Neural crest cell (in vitro differentiated cells): ENCODE measurements around the gene SPTLC3. TPM values are rescaled to one million over a fixed set of nuclear protein-coding genes. Genes with fewer than 3 reads are reported as not detected.

Source experiments
- DNase-seq: peaks from one replicate; pipeline ENCODE4 v3.0.0; 2021; ENCODE audit warnings: low read depth, mixed read lengths, low spot score
- H3K27ac Mint-ChIP-seq: one replicate; pipeline ENCODE4 v1.8.0; 2021; ENCODE audit warnings: mild to moderate bottlenecking, mixed read lengths; ENCODE audit not compliant: unreplicated experiment
- H3K27me3 Mint-ChIP-seq: 2 replicates; pipeline ENCODE4 v1.8.0; 2021; ENCODE audit warnings: low read depth, mild to moderate bottlenecking, mixed read lengths
- H3K36me3 Mint-ChIP-seq: 2 replicates; pipeline ENCODE4 v1.8.0; 2021; ENCODE audit warnings: low read depth, mild to moderate bottlenecking, mixed read lengths
- H3K4me1 Mint-ChIP-seq: 2 replicates; pipeline ENCODE4 v1.8.0; 2021; ENCODE audit warnings: mixed read lengths
- H3K4me3 Mint-ChIP-seq: one replicate; pipeline ENCODE4 v1.8.0; 2021; ENCODE audit warnings: mild to moderate bottlenecking, mixed read lengths
- H3K9me3 Mint-ChIP-seq: 2 replicates; pipeline ENCODE4 v1.8.0; 2021; ENCODE audit warnings: mixed read lengths
- total RNA-seq: library from RNA; stranded (reverse); gene quantifications from 2 replicates; pipeline ENCODE4 v1.2.1, GENCODE V29; 2021
- TF ChIP-seq, protein P1 (sequence below): fragments of 200-600 bp; sonication (generic); conservative IDR thresholded peaks from 2 replicates; pipeline ENCODE4 v1.5.0; 2021; ENCODE audit warnings: antibody characterized with exemption, mild to moderate bottlenecking

The SPTLC3 gene
- total RNA-seq, 1 donor from 2014 or later = 0.33 TPM

DNA sequence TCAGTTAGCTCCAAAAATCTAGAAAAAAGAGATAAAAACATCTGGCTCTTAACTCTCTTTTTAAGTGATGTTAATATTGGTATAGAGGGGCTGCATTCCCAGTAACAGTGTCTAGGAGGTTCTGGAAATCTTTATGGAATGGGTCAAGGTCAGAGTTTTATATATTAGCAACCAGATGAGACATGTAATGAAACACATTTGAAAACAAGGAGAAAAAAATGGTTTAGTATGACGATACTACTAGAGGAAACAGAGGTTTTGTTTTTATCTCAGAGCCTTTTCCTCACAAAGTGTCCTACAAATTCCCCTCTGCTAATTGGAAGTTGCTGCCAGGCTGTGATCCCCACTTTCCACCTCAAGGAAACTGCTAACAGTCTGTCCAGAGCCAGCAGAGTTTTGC lies 111.7 kb downstream of the SPTLC3 start:
- Mint-ChIP-seq H3K9me3 (no peaks in the 10 kb centered on the region), H3K4me3 (no peak overlapping the region), H3K4me1 (peaks cover 5% of the 10 kb centered on the region)

DNA sequence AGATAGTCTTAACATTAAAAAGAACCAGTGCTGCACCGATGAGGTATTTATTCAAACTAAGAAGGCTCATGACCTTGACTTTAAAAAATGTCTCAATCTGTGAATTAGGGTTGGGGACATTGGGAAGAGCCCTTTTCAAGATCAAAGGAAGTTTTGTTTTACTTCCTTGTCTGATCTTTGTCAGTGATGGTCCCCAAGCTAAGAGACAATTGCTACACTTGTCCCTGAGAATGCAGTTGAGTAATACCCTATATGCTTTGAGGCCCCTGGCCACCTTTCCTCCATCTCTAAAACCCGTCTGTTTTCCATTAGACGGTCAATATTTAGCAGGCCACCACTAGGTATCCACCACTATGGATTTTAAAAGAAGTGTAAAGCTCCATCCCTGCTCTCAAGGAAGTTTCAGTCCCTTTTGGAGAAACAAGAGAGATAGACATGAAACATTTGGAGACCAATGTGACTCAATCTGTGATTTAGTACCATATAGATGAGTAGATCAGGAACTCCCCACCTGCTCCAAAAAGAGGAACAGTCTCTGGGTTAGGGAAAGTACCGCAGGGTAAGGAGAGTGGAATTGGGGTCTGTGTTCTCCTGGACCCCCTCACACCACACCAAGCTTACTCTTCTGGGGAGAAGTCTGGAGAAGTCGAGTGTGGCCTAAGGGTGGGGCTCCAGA lies 113.2 kb downstream of the SPTLC3 start:
- Mint-ChIP-seq H3K27ac (no peak overlapping the region), H3K9me3 (peaks cover 2% of the 10 kb centered on the region), H3K4me1 (peaks cover 5% of the 10 kb centered on the region), H3K27me3 (no peaks in the 10 kb centered on the region), H3K36me3 (no peaks in the 10 kb centered on the region), H3K4me3 (no peak overlapping the region)
- DNase-seq = no peak
- TF ChIP-seq, protein P1, sequence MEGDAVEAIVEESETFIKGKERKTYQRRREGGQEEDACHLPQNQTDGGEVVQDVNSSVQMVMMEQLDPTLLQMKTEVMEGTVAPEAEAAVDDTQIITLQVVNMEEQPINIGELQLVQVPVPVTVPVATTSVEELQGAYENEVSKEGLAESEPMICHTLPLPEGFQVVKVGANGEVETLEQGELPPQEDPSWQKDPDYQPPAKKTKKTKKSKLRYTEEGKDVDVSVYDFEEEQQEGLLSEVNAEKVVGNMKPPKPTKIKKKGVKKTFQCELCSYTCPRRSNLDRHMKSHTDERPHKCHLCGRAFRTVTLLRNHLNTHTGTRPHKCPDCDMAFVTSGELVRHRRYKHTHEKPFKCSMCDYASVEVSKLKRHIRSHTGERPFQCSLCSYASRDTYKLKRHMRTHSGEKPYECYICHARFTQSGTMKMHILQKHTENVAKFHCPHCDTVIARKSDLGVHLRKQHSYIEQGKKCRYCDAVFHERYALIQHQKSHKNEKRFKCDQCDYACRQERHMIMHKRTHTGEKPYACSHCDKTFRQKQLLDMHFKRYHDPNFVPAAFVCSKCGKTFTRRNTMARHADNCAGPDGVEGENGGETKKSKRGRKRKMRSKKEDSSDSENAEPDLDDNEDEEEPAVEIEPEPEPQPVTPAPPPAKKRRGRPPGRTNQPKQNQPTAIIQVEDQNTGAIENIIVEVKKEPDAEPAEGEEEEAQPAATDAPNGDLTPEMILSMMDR = no peak

More for the DNA sequence above, 111.7 kb downstream of the SPTLC3 start:
- Mint-ChIP-seq H3K27ac (no peak overlapping the region), H3K27me3 (no peaks in the 10 kb centered on the region), H3K36me3 (no peaks in the 10 kb centered on the region)
- TF ChIP-seq, protein P1 = no peak
- DNase-seq = no peak

DNA sequence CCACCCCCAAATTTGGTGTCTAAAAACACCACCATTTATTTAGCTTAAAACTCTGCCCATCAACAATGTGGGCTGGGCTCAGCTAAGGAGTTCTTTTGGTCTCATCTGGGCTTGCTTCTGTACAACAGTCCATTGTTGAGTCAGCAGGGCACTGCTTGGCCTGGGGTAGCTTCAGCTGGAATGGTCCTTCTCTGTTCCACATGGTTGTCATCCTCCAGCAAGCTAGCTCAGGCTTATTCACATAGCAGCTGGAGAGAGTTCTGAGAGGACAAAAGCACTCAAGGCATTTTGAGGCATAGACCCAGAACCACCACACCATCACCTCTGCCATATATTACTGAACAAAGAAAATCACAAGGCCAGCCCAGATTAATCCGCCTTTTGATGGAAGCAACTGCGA lies 116.7 kb downstream of the SPTLC3 start:
- DNase-seq = no peak
- H3K36me3 Mint-ChIP-seq = no peaks in the 10 kb centered on the region
- peaks cover 5% of the 10 kb centered on the region for H3K4me1 Mint-ChIP-seq
- peaks cover 7% of the 10 kb centered on the region for H3K9me3 Mint-ChIP-seq
- H3K27ac Mint-ChIP-seq = no peak overlapping the region
- no peaks in the 10 kb centered on the region for H3K27me3 Mint-ChIP-seq
- no peak overlapping the region for H3K4me3 Mint-ChIP-seq
- TF ChIP-seq, protein P1 = no peak

DNA sequence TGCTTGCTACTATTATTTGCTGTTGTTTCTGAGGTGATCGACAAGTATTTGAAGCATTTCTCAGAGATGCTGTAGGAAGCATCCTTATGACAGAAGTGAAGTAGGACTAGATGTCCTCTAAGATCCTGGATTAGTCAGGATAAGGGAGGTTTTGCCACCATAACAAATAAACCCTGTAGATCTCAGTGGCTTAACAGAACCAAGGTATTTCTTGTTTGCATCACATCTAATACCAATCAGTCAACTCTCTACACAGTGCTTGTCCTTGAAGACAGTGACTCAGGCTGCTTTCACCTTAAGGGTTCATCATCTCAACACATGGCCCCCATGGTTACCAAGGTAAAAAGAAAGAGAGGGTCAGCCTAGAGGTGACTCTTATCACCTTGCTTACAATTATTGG lies 119.4 kb downstream of the SPTLC3 start:
- no peak overlapping the region for H3K27ac Mint-ChIP-seq
- peaks cover 7% of the 10 kb centered on the region for H3K9me3 Mint-ChIP-seq
- no peaks in the 10 kb centered on the region for H3K36me3 Mint-ChIP-seq
- H3K27me3 Mint-ChIP-seq = peaks cover 8% of the 10 kb centered on the region
- no peak for DNase-seq
- TF ChIP-seq, protein P1 = no peak
- no peaks in the 10 kb centered on the region for H3K4me1 Mint-ChIP-seq
- no peak overlapping the region for H3K4me3 Mint-ChIP-seq

DNA sequence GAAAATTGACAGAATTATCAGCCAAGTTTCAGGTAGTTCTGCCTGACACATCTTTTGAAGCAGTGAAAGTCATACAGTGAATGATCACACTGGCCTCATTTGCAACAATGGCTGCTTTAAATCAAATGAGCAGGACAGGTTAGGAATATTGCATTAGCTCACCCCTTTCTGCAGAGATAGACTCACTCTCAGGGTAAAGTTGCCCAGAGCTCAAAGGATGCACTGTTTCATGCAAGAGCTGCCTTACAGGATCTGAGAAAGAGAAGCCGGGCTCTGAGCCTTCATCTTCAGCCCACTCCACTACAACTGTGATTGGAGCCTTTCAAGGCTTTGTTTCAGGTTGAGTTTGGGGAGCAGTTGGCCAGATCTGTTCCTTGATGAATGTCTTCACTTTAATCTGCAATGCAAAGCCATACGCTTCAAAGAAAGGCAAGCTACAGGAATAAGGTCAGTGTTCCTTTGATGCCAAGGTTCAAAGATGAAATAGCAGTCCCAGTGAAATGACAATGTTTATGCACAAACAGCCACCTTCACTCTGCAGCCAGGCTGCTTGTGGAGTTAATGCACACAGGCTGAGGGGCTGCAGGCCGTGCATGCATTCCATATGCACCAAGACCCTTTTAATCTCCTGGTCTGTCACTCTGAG lies 121.4 kb downstream of the SPTLC3 start:
- TF ChIP-seq, protein P1 = no peak
- Mint-ChIP-seq H3K4me3 (no peak overlapping the region), H3K36me3 (no peaks in the 10 kb centered on the region), H3K27me3 (peaks cover 8% of the 10 kb centered on the region), H3K9me3 (peaks cover 7% of the 10 kb centered on the region), H3K4me1 (no peaks in the 10 kb centered on the region), H3K27ac (no peak overlapping the region)
- no peak for DNase-seq
